Spleen (tissue), 11 donors: ENCODE data around the gene HS6ST2. TPM values are rescaled to one million over a fixed set of nuclear protein-coding genes. Genes with fewer than 3 reads are reported as not detected.
"Not testable (repeated sequence)": the region's sequence is repeated elsewhere in the genome, so short reads cannot be mapped to it uniquely, and the experiment has no call there.

Experiments used
- DNase-seq: peaks from one replicate; pipeline ENCODE4 v3.0.0-alpha.2; 2020
- H3K27ac ChIP-seq, 8 donors: fragments of 200-600 bp; sonication (generic) in 7 of 8; 1 replicate in 4 of 8; 2 replicates in 4 of 8; pipeline versions ENCODE4 v1.5.0 to v1.8.0; 2016 to 2021; ENCODE audit warnings: inconsistent platforms in 4 of 8, mild to moderate bottlenecking in 4 of 8, moderate library complexity in 1 of 8
- H3K27me3 ChIP-seq, 7 donors: fragments of 200-600 bp; sonication (generic) in 6 of 7; replicated peaks in 1 of 7; 1 replicate in 4 of 7; 2 replicates in 3 of 7; pipeline versions ENCODE4 v1.5.0 to v1.8.0; 2016 to 2021; ENCODE audit warnings: inconsistent platforms in 3 of 7, mild to moderate bottlenecking in 1 of 7
- H3K36me3 ChIP-seq, 6 donors: fragments of 200-600 bp; sonication (generic) in 5 of 6; 1 replicate in 4 of 6; 2 replicates in 2 of 6; pipeline versions ENCODE4 v1.5.0 to v1.8.0; 2016 to 2021; ENCODE audit warnings: inconsistent platforms in 2 of 6
- H3K4me1 ChIP-seq, 6 donors: fragments of 200-600 bp; sonication (generic) in 5 of 6; 1 replicate in 3 of 6; 2 replicates in 3 of 6; pipeline versions ENCODE4 v1.5.0 to v1.8.0; 2016 to 2021; ENCODE audit warnings: inconsistent platforms in 3 of 6
- H3K4me3 ChIP-seq, 8 donors: fragments of 200-600 bp; sonication (generic) in 7 of 8; 1 replicate in 4 of 8; 2 replicates in 4 of 8; pipeline versions ENCODE4 v1.5.0 to v1.8.0; 2016 to 2021; ENCODE audit warnings: inconsistent platforms in 4 of 8, mild to moderate bottlenecking in 4 of 8, moderate library complexity in 2 of 8
- H3K9me3 ChIP-seq, 8 donors: fragments of 200-600 bp; sonication (generic) in 7 of 8; 1 replicate in 4 of 8; 2 replicates in 4 of 8; pipeline versions ENCODE4 v1.5.0 to v1.8.0; 2016 to 2021; ENCODE audit warnings: inconsistent platforms in 4 of 8
- CTCF ChIP-seq, 11 experiments: fragments of 200-600 bp in 7 of 11; fragments of 450-650 bp in 4 of 11; sonication (generic) in 4 of 11; IDR thresholded peaks in 8 of 11; conservative IDR thresholded peaks in 3 of 11; 1 replicate in 7 of 11; 2 replicates in 4 of 11; pipeline versions ENCODE4 v1.4.0 to v1.8.0; 2016 to 2021; ENCODE audit warnings: antibody characterized with exemption in 11 of 11, inconsistent platforms in 4 of 11, mild to moderate bottlenecking in 1 of 11
- POLR2A ChIP-seq, 3 donors: fragments of 450-650 bp; IDR thresholded peaks; one replicate each; pipeline ENCODE4 v1.5.1; 2017; ENCODE audit warnings: antibody characterized with exemption in 3 of 3, mild to moderate bottlenecking in 1 of 3
- POLR2AphosphoS5 ChIP-seq, 3 donors: sonication (generic); formaldehyde crosslinking; IDR thresholded peaks; one replicate each; pipeline ENCODE4 v1.5.1; 2017; ENCODE audit warnings: antibody characterized with exemption in 3 of 3
- WGBS, 5 donors: extraction: QIAGEN DNeasy Blood & Tissue Kit in 3 of 5; methylation state at CpG; one replicate each; pipeline versions ENCODE4 v1.1.5 to v1.1.7; 2013 to 2018; 5-methylcytosine and 5-hydroxymethylcytosine counted together
- intact Hi-C: fragments of 100-400 bp; cut with DNase I; formaldehyde crosslinking; loops from one replicate; pipeline ENCODE4 v1.15.0; 2023; ENCODE audit warnings: low total_unique reads
- polyA plus RNA-seq, 3 donors: library from polyadenylated mRNA; stranded (reverse); fragments of 200-250 nt; gene quantifications; one replicate each; pipeline ENCODE4 v1.2.1, GENCODE V29; 2013
- total RNA-seq, 7 donors: library from RNA; depleted of rRNA in 3 of 7; stranded (reverse); fragments of >200 nt in 3 of 7; fragmentation: NEBNext Ultra II Directional in 4 of 7; extraction: Animal tissue kit (Norgen Biotek cat#: 25700) in 4 of 7; gene quantifications; one replicate each; pipeline versions ENCODE4 v1.1.0 to v1.2.1, GENCODE V29; 2016 to 2021
- donor health status: healthy with polysubstance abuse.
- donor health status: DM: no; HTN: no; CAD: no; lungs with moderate emphysema.
- donor health status: DM: no; HTN: no; CAD: no.
- donor health status: Bipolar disorder and iron deficiency.
- donor health status: healthy.
- donor health status: DM: no; HTN: no; CAD: no.
- donor health status: DM: yes; HTN: yes; CAD: no.

The HS6ST2 gene
- total and polyA plus RNA-seq, 10 donors = 0.02 to 0.20 (median 0.09) TPM; not detected in 7

- 11 to 53% (median 34%) methylated on average over 2 of the region's 2 CpGs for WGBS, 5 donors
- H3K36me3 ChIP-seq = no peaks in the 10 kb centered on the region
- no peak for DNase-seq
- intact Hi-C loops = no loop called here
- no peaks in the 10 kb centered on the region for H3K27me3 ChIP-seq
- no peak overlapping the region for H3K4me3 ChIP-seq
- TF ChIP-seq POLR2AphosphoS5 (IDR thresholded peaks at IDR 0.05) (no peak), POLR2A (IDR thresholded peaks at IDR 0.05) (no peak), CTCF (IDR thresholded peaks at IDR 0.05 in 8 of 11, conservative IDR thresholded peaks at IDR 0.05 in 3 of 11) (no peak)
- H3K27ac ChIP-seq = no peak overlapping the region
- H3K4me1 ChIP-seq = no peaks in the 10 kb centered on the region
- H3K9me3 ChIP-seq = peaks cover 0 to 4% (median 0%) of the 10 kb centered on the region in 8 donors
Observed at GRCh38 chrX:132983496-132983895, 25.1 kb upstream of the HS6ST2 start.

DNA sequence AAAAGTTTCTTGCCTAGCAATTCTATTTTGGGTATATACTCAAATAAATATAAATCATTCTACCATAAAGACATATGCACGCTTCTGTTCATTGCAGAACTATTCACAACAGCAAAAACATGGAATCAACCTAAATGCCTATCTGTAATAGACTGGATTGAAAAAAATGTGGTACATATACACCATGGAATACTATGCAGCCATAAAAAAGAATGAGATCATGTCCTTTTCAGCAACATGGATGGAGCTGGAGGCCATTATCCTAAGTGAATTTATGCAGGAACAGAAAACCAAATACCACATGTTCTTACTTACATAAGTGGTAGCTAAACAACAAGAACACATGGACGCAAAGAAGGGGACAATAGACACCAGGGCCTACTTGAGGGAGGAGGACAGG is 21.6 kb upstream of the HS6ST2 start:
- H3K9me3 ChIP-seq, DNase-seq, H3K27ac ChIP-seq, H3K4me1 ChIP-seq, intact Hi-C loops, H3K4me3 ChIP-seq, H3K36me3 ChIP-seq, H3K27me3 ChIP-seq: not testable (repeated sequence)
- 84 to 97% (median 90%) methylated on average over 2 of the region's 2 CpGs for WGBS, 5 donors

DNA sequence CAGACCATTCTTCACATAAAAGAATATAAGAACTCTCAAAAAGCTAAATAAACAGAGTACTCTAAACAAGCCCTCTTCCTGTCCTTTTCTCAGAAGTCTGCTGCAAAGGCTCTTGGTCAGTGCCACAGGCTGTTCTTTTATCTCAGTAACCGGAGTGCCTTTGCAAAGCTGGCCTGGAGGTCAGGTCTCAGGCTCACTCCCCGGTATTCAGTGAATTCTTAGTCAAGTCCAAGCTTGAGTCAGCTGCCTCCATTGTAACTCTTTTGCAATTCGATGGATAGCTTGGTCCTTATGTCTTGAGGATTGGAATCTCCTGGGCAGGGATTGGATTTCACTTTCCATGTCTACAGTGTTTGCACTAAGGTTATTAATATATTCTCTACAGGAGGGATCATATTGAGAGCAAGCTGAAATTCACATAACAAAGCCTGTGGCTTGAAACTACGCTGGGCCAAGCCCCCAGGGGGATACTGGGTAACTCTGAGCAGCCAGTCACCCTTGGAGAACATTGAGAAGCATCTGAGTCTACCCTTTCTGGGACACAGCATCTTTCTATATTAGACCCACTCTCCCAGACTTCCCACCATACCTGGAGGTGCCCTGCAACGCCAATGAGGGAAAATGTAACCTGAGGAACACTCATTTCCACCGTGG is 10.0 kb upstream of the HS6ST2 start:
- no peaks in the 10 kb centered on the region for H3K4me1 ChIP-seq
- TF ChIP-seq POLR2AphosphoS5 (IDR thresholded peaks at IDR 0.05) = no peak
- TF ChIP-seq CTCF (IDR thresholded peaks at IDR 0.05 in 8 of 11, conservative IDR thresholded peaks at IDR 0.05 in 3 of 11) = no peak
- TF ChIP-seq POLR2A (IDR thresholded peaks at IDR 0.05) = no peak
- no peaks in the 10 kb centered on the region for H3K9me3 ChIP-seq
- no peak overlapping the region for H3K4me3 ChIP-seq
- H3K27me3 ChIP-seq = peaks cover 0 to 6% (median 0%) of the 10 kb centered on the region in 7 donors
- no peak for DNase-seq
- 40 to 67% (median 63%) methylated on average over 5 to 6 of the region's 6 CpGs for WGBS, 5 donors
- H3K27ac ChIP-seq = no peak overlapping the region
- H3K36me3 ChIP-seq = no peaks in the 10 kb centered on the region
- intact Hi-C loops = no loop called here

DNA sequence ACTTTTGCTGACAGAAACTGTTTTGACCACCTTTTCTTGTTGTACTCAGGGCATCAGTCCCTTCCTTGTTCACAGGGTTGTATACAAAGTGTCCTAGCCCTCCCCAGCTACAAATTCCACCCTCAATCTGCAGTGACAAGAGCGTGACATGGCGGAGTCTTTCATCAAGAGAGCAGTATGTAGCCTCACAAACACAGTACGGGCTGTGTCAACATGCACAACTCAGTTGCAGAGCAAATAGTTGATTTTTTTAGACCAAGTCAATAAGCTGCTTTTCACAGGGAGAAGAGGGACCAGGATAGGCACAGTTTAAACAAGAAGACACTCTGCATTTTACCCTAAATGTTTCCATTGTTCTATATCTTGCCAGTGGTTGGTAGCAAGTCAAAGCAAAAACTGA is 8.6 kb upstream of the HS6ST2 start:
- TF ChIP-seq POLR2AphosphoS5 (IDR thresholded peaks at IDR 0.05) = no peak
- TF ChIP-seq CTCF (IDR thresholded peaks at IDR 0.05 in 8 of 11, conservative IDR thresholded peaks at IDR 0.05 in 3 of 11) = no peak
- TF ChIP-seq POLR2A (IDR thresholded peaks at IDR 0.05) = no peak
- Histone ChIP-seq H3K36me3 (no peaks in the 10 kb centered on the region), H3K27ac (no peak overlapping the region), H3K4me3 (no peak overlapping the region), H3K9me3 (no peaks in the 10 kb centered on the region), H3K27me3 (peaks cover 0 to 6% (median 0%) of the 10 kb centered on the region in 7 donors), H3K4me1 (no peaks in the 10 kb centered on the region)
- DNase-seq = no peak
- intact Hi-C loops = no loop called here
- WGBS, 5 donors = 65 to 86% (median 81%) methylated on average over 3 of the region's 3 CpGs
